ENCODE results near the gene FAM32A. TPM values are rescaled to one million over a fixed set of nuclear protein-coding genes. Genes with fewer than 3 reads are reported as not detected.

The FAM32A gene
- total and polyA plus RNA-seq, 9 donors: 37.9 to 68.6 (median 46.5) TPM

- peak; percentile 97 to 99 (median 98) for DNase-seq
- H3K27ac ChIP-seq: peak within 1 kb of the TSS; percentile 2 to 60
- H3K9me3 ChIP-seq: no peaks in the 10 kb centered on the region
- 0% methylated on average over 36 to 65 of the region's 65 CpGs for WGBS, 3 donors
- intact Hi-C loops (cut with DNase I): no loop called here
- no peaks in the 10 kb centered on the region for H3K36me3 ChIP-seq
- TF ChIP-seq POLR2A (IDR thresholded peaks at IDR 0.05) (peak; percentile 49), EP300 (IDR thresholded peaks at IDR 0.05) (no peak)
- TF ChIP-seq, protein P1, sequence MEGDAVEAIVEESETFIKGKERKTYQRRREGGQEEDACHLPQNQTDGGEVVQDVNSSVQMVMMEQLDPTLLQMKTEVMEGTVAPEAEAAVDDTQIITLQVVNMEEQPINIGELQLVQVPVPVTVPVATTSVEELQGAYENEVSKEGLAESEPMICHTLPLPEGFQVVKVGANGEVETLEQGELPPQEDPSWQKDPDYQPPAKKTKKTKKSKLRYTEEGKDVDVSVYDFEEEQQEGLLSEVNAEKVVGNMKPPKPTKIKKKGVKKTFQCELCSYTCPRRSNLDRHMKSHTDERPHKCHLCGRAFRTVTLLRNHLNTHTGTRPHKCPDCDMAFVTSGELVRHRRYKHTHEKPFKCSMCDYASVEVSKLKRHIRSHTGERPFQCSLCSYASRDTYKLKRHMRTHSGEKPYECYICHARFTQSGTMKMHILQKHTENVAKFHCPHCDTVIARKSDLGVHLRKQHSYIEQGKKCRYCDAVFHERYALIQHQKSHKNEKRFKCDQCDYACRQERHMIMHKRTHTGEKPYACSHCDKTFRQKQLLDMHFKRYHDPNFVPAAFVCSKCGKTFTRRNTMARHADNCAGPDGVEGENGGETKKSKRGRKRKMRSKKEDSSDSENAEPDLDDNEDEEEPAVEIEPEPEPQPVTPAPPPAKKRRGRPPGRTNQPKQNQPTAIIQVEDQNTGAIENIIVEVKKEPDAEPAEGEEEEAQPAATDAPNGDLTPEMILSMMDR (IDR thresholded peaks at IDR 0.05): no peak
- H3K4me3 ChIP-seq: peak within 1 kb of the TSS; percentile 65
- H3K4me1 ChIP-seq (ENCODE audit: insufficient read depth): peaks cover 13% of the 10 kb centered on the region
- H3K27me3 ChIP-seq: no peaks in the 10 kb centered on the region
These were observed 12.6 kb downstream of the FAM32A start, which contains the start of gene AP1M1 for GRCh38 chr19:16197622-16198369. TSS of gene AP1M1 (plus strand) at chr19:16197911. CDS start at chr19:16198027, 116 bp downstream.

DNA sequence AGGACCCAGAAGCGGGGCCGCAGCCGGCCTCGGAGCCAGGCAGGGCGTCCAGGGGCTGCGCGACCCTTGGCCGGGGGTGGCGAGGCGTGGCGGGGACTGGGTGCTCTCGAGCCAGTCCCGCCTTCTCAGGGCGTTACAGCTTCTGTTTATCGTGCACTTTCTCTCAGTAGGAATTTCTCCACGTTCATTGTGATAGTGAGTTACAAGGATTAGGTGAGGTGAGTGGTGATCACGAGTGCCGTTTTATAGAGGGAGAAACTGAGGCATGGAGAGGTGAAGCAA lies 13.1 kb downstream of the FAM32A start:
- DNase-seq: no peak
- Histone ChIP-seq H3K27ac (peak overlapping the region in 1 of 2 donors; percentile 2), H3K4me1 (ENCODE audit: insufficient read depth) (peaks cover 13% of the 10 kb centered on the region), H3K36me3 (no peaks in the 10 kb centered on the region), H3K27me3 (no peaks in the 10 kb centered on the region), H3K9me3 (no peaks in the 10 kb centered on the region), H3K4me3 (peak overlapping the region; percentile 65)
- intact Hi-C loops (cut with DNase I): no loop called here
- WGBS, 3 donors: 0 to 1% (median 0%) methylated on average over 18 of the region's 18 CpGs
- TF ChIP-seq, protein P1 (IDR thresholded peaks at IDR 0.05): no peak

GRCh38 chr19:16199275-16199932 lies 14.2 kb downstream of the FAM32A start:
- WGBS, 3 donors: 80 to 87% (median 86%) methylated on average over 9 of the region's 9 CpGs
- Histone ChIP-seq H3K4me3 (no peak overlapping the region), H3K27ac (no peak overlapping the region), H3K9me3 (no peaks in the 10 kb centered on the region), H3K36me3 (no peaks in the 10 kb centered on the region), H3K4me1 (ENCODE audit: insufficient read depth) (peaks cover 13% of the 10 kb centered on the region), H3K27me3 (no peaks in the 10 kb centered on the region)
- DNase-seq: no peak
- intact Hi-C loops (cut with DNase I): no loop called here
- TF ChIP-seq, protein P1 (IDR thresholded peaks at IDR 0.05): no peak
- no peak for TF ChIP-seq EP300 (IDR thresholded peaks at IDR 0.05)
- no peak for TF ChIP-seq POLR2A (IDR thresholded peaks at IDR 0.05)

DNA sequence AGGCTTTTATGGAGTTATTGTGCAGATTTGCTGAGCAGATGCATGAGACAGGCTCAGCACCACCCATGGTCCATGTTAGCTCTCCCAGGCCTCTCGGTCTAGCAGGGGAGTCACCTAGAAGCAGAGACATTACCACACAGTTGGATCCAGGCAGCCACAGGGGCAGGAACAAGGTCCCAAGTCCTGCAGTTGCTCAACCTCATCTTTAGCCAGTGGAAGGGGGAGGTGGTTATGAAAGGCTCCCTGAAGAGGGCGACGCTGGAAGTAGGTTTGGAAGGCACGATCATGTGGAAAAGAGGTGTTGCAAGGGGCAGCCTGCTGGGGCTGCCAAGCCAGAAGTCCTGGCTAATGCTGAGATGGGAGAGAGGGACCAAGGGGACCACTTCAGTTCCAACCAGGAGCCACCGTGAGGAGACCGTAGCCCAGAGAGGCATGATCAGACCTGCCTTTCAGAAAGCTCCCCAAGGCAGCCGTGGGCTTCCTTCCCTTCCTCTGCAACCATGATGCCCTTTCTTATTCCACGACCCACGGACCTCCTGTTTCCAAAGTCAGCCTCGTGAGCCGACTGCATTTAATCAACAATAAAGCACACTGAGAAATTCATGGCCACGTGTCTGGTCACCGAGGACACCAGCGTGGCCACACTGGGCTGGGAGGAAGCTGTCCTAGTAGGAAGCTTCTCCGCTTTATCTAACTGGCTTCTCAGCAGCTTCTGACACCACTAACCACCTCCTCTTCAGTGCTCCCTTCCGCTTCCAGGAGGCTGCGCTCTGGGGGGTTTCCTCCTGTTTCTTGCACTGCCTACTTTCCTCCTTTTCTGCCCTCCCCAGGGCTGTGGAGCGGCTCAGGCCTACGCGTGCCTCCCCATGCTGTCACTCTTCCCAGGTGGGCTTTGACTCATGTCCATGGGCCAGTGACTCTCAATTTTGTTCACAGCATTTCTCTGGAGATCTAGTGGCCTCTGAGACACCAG lies 15.1 kb downstream of the FAM32A start:
- TF ChIP-seq, protein P1 (IDR thresholded peaks at IDR 0.05): no peak
- TF ChIP-seq POLR2A (IDR thresholded peaks at IDR 0.05): no peak
- Histone ChIP-seq H3K4me3 (no peak overlapping the region), H3K27ac (no peak overlapping the region), H3K36me3 (no peaks in the 10 kb centered on the region), H3K9me3 (no peaks in the 10 kb centered on the region), H3K4me1 (ENCODE audit: insufficient read depth) (peaks cover 13% of the 10 kb centered on the region), H3K27me3 (no peaks in the 10 kb centered on the region)
- intact Hi-C loops (cut with DNase I): no loop called here
- WGBS, 3 donors: 74 to 77% (median 75%) methylated on average over 20 of the region's 20 CpGs
- no peak for DNase-seq

Data from ovary (tissue), 9 donors.